ENCODE measurements around the gene CSF3. TPM values are rescaled to one million over a fixed set of nuclear protein-coding genes. Genes with fewer than 3 reads are reported as not detected.

Gene CSF3
- total RNA-seq, 1 experiment from 2014 or later, result 4.0 TPM

GRCh38 chr17:40021451-40021971 is 6.3 kb downstream of the CSF3 start:
- Histone ChIP-seq H3K27me3 (ENCODE audit: low read length) (no peaks in the 10 kb centered on the region), H4K20me1 (ENCODE audit: low read length) (no peaks in the 10 kb centered on the region), H3K36me3 (ENCODE audit: low read depth, low read length) (peaks cover 12% of the 10 kb centered on the region), H3K27ac (ENCODE audit: low read length) (peak overlapping the region; percentile 97), H3F3A (ENCODE audit: low read length, unreplicated experiment) (peaks cover 6% of the 10 kb centered on the region), H3K4me2 (ENCODE audit: low read length) (peak overlapping the region; percentile 79), H3K9me3 (ENCODE audit: low read length) (no peaks in the 10 kb centered on the region), H3K9ac (ENCODE audit: low read length) (peak overlapping the region; percentile 73), H3K4me3 (ENCODE audit: low read length) (peak overlapping the region; percentile 41; the same call in 1 of the 2 replicates), H3K4me1 (ENCODE audit: insufficient read depth, low read length) (peaks cover 69% of the 10 kb centered on the region), H2AFZ (ENCODE audit: low read length) (no peak overlapping the region), H3K79me2 (ENCODE audit: low read length) (no peaks in the 10 kb centered on the region), H3K9me2 (replicated peaks; ENCODE audit: low read length) (no peaks in the 10 kb centered on the region)
- DNase-seq (peak; percentile 93), ATAC-seq (peak; percentile 68)
- intact Hi-C loops (cut with micrococcal nuclease), result loop anchor here (5.0 kb wide), 1 partner anchor 91 kb away; no protein-coding TSS in a partner anchor
- TF ChIP-seq EZH2phosphoT487 (IDR thresholded peaks at IDR 0.05; ENCODE audit: borderline replicate concordance, low read length), result no peak
- no peak for TF ChIP-seq EZH2 (IDR thresholded peaks at IDR 0.05; ENCODE audit: low read length, unreplicated experiment)
- no peak for TF ChIP-seq CTCF (conservative IDR thresholded peaks at IDR 0.05; ENCODE audit: low read depth, low read length)
- BruUV-seq (replicated peaks), result no TSS peak
- POLR2A ChIA-PET (ENCODE audit: unreplicated experiment), result interaction anchor here (0.5 to 0.8 kb wide), 4 partner anchors 24 to 773 kb away, joined by 3 to 32 read pairs (median 3); no protein-coding TSS in a partner anchor
- CTCF ChIA-PET, result interaction anchor here (0.7 kb wide), 1 partner anchor 1909 kb away, joined by 3 read pairs; the partner anchor contains the start of gene ODAD4

- CTCF ChIA-PET, result no interaction called here
- Histone ChIP-seq H3K9me2 (replicated peaks; ENCODE audit: low read length) (no peaks in the 10 kb centered on the region), H3K36me3 (ENCODE audit: low read depth, low read length) (peaks cover 12% of the 10 kb centered on the region), H4K20me1 (ENCODE audit: low read length) (no peaks in the 10 kb centered on the region), H3K27ac (ENCODE audit: low read length) (peak overlapping the region; percentile 97), H3K79me2 (ENCODE audit: low read length) (no peaks in the 10 kb centered on the region), H3K4me2 (ENCODE audit: low read length) (peak overlapping the region; percentile 79), H3F3A (ENCODE audit: low read length, unreplicated experiment) (peaks cover 10% of the 10 kb centered on the region), H3K27me3 (ENCODE audit: low read length) (no peaks in the 10 kb centered on the region), H3K4me3 (ENCODE audit: low read length) (peak overlapping the region; percentile 17; the same call in 1 of the 2 replicates), H3K4me1 (ENCODE audit: insufficient read depth, low read length) (peaks cover 76% of the 10 kb centered on the region), H3K9me3 (ENCODE audit: low read length) (no peaks in the 10 kb centered on the region), H3K9ac (ENCODE audit: low read length) (peak overlapping the region; percentile 72), H2AFZ (ENCODE audit: low read length) (no peak overlapping the region)
- no TSS peak for BruUV-seq (replicated peaks)
- intact Hi-C loops (cut with micrococcal nuclease), result loop anchor here (5.0 kb wide), 1 partner anchor 90 kb away; no protein-coding TSS in a partner anchor
- TF ChIP-seq EZH2 (IDR thresholded peaks at IDR 0.05; ENCODE audit: low read length, unreplicated experiment), result no peak
- TF ChIP-seq EZH2phosphoT487 (IDR thresholded peaks at IDR 0.05; ENCODE audit: borderline replicate concordance, low read length), result no peak
- TF ChIP-seq CTCF (conservative IDR thresholded peaks at IDR 0.05; ENCODE audit: low read depth, low read length), result no peak
- ATAC-seq (no peak), DNase-seq (no peak)
- POLR2A ChIA-PET (ENCODE audit: unreplicated experiment), result no interaction called here
These were observed 7.3 kb downstream of the CSF3 start for GRCh38 chr17:40022497-40022896.

- H3K36me3 ChIP-seq (ENCODE audit: low read depth, low read length), result peaks cover 12% of the 10 kb centered on the region
- ChIA-PET POLR2A (ENCODE audit: unreplicated experiment) (no interaction called here), CTCF (no interaction called here)
- H4K20me1 ChIP-seq (ENCODE audit: low read length), result no peaks in the 10 kb centered on the region
- no peak overlapping the region for H2AFZ ChIP-seq (ENCODE audit: low read length)
- H3K9me3 ChIP-seq (ENCODE audit: low read length), result no peaks in the 10 kb centered on the region
- no peak for TF ChIP-seq CTCF (conservative IDR thresholded peaks at IDR 0.05; ENCODE audit: low read depth, low read length)
- no peak for TF ChIP-seq EZH2phosphoT487 (IDR thresholded peaks at IDR 0.05; ENCODE audit: borderline replicate concordance, low read length)
- no peak for TF ChIP-seq EZH2 (IDR thresholded peaks at IDR 0.05; ENCODE audit: low read length, unreplicated experiment)
- H3K4me1 ChIP-seq (ENCODE audit: insufficient read depth, low read length), result peaks cover 76% of the 10 kb centered on the region
- DNase-seq (peak; percentile 75), ATAC-seq (peak; percentile 2)
- H3K27ac ChIP-seq (ENCODE audit: low read length), result peak overlapping the region; percentile 97
- H3K4me2 ChIP-seq (ENCODE audit: low read length), result peak overlapping the region; percentile 79
- intact Hi-C loops (cut with micrococcal nuclease), result loop anchor here (5.0 kb wide), 1 partner anchor 89 kb away; no protein-coding TSS in a partner anchor
- H3K27me3 ChIP-seq (ENCODE audit: low read length), result no peaks in the 10 kb centered on the region
- H3K4me3 ChIP-seq (ENCODE audit: low read length), result peak overlapping the region; percentile 17; the same call in 1 of the 2 replicates
- peaks cover 10% of the 10 kb centered on the region for H3F3A ChIP-seq (ENCODE audit: low read length, unreplicated experiment)
- no peaks in the 10 kb centered on the region for H3K9me2 ChIP-seq (replicated peaks; ENCODE audit: low read length)
- peak overlapping the region; percentile 72 for H3K9ac ChIP-seq (ENCODE audit: low read length)
- TSS peak; percentile 21 for BruUV-seq (replicated peaks)
- H3K79me2 ChIP-seq (ENCODE audit: low read length), result no peaks in the 10 kb centered on the region
These were observed 7.8 kb downstream of the CSF3 start for GRCh38 chr17:40022961-40023541.

All from PC-3 (cell line).